ENCODE data around the gene MICU2.

Gene MICU2

GRCh38 chr13:21517576-21517975, 86.4 kb downstream of the MICU2 start:
- Histone ChIP-seq H3K9ac (ENCODE audit: low read depth in 1 of 2, low read length in 2 of 2) (no peak overlapping the region), H3K4me3 (ENCODE audit: low read length in 2 of 2) (no peak overlapping the region), H3K9me3 (ENCODE audit: control insufficient read depth in 2 of 2, low read length in 2 of 2) (no peaks in the 10 kb centered on the region), H3K4me1 (ENCODE audit: control insufficient read depth in 2 of 2, insufficient read depth in 2 of 2, low read length in 2 of 2) (no peaks in the 10 kb centered on the region), H3K27me3 (ENCODE audit: control insufficient read depth in 2 of 2, insufficient read depth in 2 of 2, low read length in 2 of 2) (no peaks in the 10 kb centered on the region), H3K27ac (ENCODE audit: low read depth in 2 of 2, low read length in 2 of 2) (no peak overlapping the region), H3K36me3 (ENCODE audit: control insufficient read depth in 2 of 2, insufficient read depth in 2 of 2, low read length in 2 of 2) (peaks cover 10 to 19% of the 10 kb centered on the region in 2 donors)

GRCh38 chr13:21516805-21517204, 87.2 kb downstream of the MICU2 start:
- peaks cover 9 to 16% of the 10 kb centered on the region in 2 donors for H3K36me3 ChIP-seq (ENCODE audit: control insufficient read depth in 2 of 2, insufficient read depth in 2 of 2, low read length in 2 of 2)
- H3K4me1 ChIP-seq (ENCODE audit: control insufficient read depth in 2 of 2, insufficient read depth in 2 of 2, low read length in 2 of 2): no peaks in the 10 kb centered on the region
- no peak overlapping the region for H3K9ac ChIP-seq (ENCODE audit: low read depth in 1 of 2, low read length in 2 of 2)
- H3K27me3 ChIP-seq (ENCODE audit: control insufficient read depth in 2 of 2, insufficient read depth in 2 of 2, low read length in 2 of 2): no peaks in the 10 kb centered on the region
- H3K27ac ChIP-seq (ENCODE audit: low read depth in 2 of 2, low read length in 2 of 2): no peak overlapping the region
- H3K9me3 ChIP-seq (ENCODE audit: control insufficient read depth in 2 of 2, low read length in 2 of 2): no peaks in the 10 kb centered on the region
- H3K4me3 ChIP-seq (ENCODE audit: low read length in 2 of 2): no peak overlapping the region

- Histone ChIP-seq H3K27me3 (ENCODE audit: control insufficient read depth in 2 of 2, insufficient read depth in 2 of 2, low read length in 2 of 2) (no peaks in the 10 kb centered on the region), H3K27ac (ENCODE audit: low read depth in 2 of 2, low read length in 2 of 2) (no peak overlapping the region), H3K4me1 (ENCODE audit: control insufficient read depth in 2 of 2, insufficient read depth in 2 of 2, low read length in 2 of 2) (no peaks in the 10 kb centered on the region), H3K9ac (ENCODE audit: low read depth in 1 of 2, low read length in 2 of 2) (no peak overlapping the region), H3K9me3 (ENCODE audit: control insufficient read depth in 2 of 2, low read length in 2 of 2) (no peaks in the 10 kb centered on the region), H3K4me3 (ENCODE audit: low read length in 2 of 2) (no peak overlapping the region), H3K36me3 (ENCODE audit: control insufficient read depth in 2 of 2, insufficient read depth in 2 of 2, low read length in 2 of 2) (peaks cover 3 to 25% of the 10 kb centered on the region in 2 donors)
Measured at GRCh38 chr13:21511849-21512248, 92.1 kb downstream of the MICU2 start.

- H3K9ac ChIP-seq (ENCODE audit: low read depth in 1 of 2, low read length in 2 of 2): no peak overlapping the region
- H3K4me1 ChIP-seq (ENCODE audit: control insufficient read depth in 2 of 2, insufficient read depth in 2 of 2, low read length in 2 of 2): no peaks in the 10 kb centered on the region
- H3K4me3 ChIP-seq (ENCODE audit: low read length in 2 of 2): no peak overlapping the region
- no peaks in the 10 kb centered on the region for H3K9me3 ChIP-seq (ENCODE audit: control insufficient read depth in 2 of 2, low read length in 2 of 2)
- no peak overlapping the region for H3K27ac ChIP-seq (ENCODE audit: low read depth in 2 of 2, low read length in 2 of 2)
- H3K27me3 ChIP-seq (ENCODE audit: control insufficient read depth in 2 of 2, insufficient read depth in 2 of 2, low read length in 2 of 2): no peaks in the 10 kb centered on the region
- peaks cover 7 to 14% of the 10 kb centered on the region in 2 donors for H3K36me3 ChIP-seq (ENCODE audit: control insufficient read depth in 2 of 2, insufficient read depth in 2 of 2, low read length in 2 of 2)
Measured at GRCh38 chr13:21504379-21504778, 99.6 kb downstream of the MICU2 start.

- Histone ChIP-seq H3K9ac (ENCODE audit: low read depth in 1 of 2, low read length in 2 of 2) (no peak overlapping the region), H3K27ac (ENCODE audit: low read depth in 2 of 2, low read length in 2 of 2) (no peak overlapping the region), H3K4me1 (ENCODE audit: control insufficient read depth in 2 of 2, insufficient read depth in 2 of 2, low read length in 2 of 2) (no peaks in the 10 kb centered on the region), H3K36me3 (ENCODE audit: control insufficient read depth in 2 of 2, insufficient read depth in 2 of 2, low read length in 2 of 2) (peaks cover 7% of the 10 kb centered on the region in 2 donors), H3K9me3 (ENCODE audit: control insufficient read depth in 2 of 2, low read length in 2 of 2) (no peaks in the 10 kb centered on the region), H3K4me3 (ENCODE audit: low read length in 2 of 2) (no peak overlapping the region), H3K27me3 (ENCODE audit: control insufficient read depth in 2 of 2, insufficient read depth in 2 of 2, low read length in 2 of 2) (no peaks in the 10 kb centered on the region)
Measured at GRCh38 chr13:21501686-21502085, 102.3 kb downstream of the MICU2 start.

GRCh38 chr13:21486322-21486721, 117.6 kb downstream of the MICU2 start:
- H3K27me3 ChIP-seq (ENCODE audit: control insufficient read depth in 2 of 2, insufficient read depth in 2 of 2, low read length in 2 of 2): no peaks in the 10 kb centered on the region
- no peak overlapping the region for H3K9ac ChIP-seq (ENCODE audit: low read depth in 1 of 2, low read length in 2 of 2)
- no peak overlapping the region for H3K27ac ChIP-seq (ENCODE audit: low read depth in 2 of 2, low read length in 2 of 2)
- peaks cover 0 to 7% of the 10 kb centered on the region in 2 donors for H3K36me3 ChIP-seq (ENCODE audit: control insufficient read depth in 2 of 2, insufficient read depth in 2 of 2, low read length in 2 of 2)
- H3K4me3 ChIP-seq (ENCODE audit: low read length in 2 of 2): no peak overlapping the region
- H3K4me1 ChIP-seq (ENCODE audit: control insufficient read depth in 2 of 2, insufficient read depth in 2 of 2, low read length in 2 of 2): no peaks in the 10 kb centered on the region
- H3K9me3 ChIP-seq (ENCODE audit: control insufficient read depth in 2 of 2, low read length in 2 of 2): peaks cover 2 to 4% of the 10 kb centered on the region in 2 donors

GRCh38 chr13:21483748-21484147, 120.2 kb downstream of the MICU2 start:
- Histone ChIP-seq H3K36me3 (ENCODE audit: control insufficient read depth in 2 of 2, insufficient read depth in 2 of 2, low read length in 2 of 2) (no peaks in the 10 kb centered on the region), H3K4me1 (ENCODE audit: control insufficient read depth in 2 of 2, insufficient read depth in 2 of 2, low read length in 2 of 2) (no peaks in the 10 kb centered on the region), H3K27ac (ENCODE audit: low read depth in 2 of 2, low read length in 2 of 2) (no peak overlapping the region), H3K27me3 (ENCODE audit: control insufficient read depth in 2 of 2, insufficient read depth in 2 of 2, low read length in 2 of 2) (no peaks in the 10 kb centered on the region), H3K4me3 (ENCODE audit: low read length in 2 of 2) (no peak overlapping the region), H3K9ac (ENCODE audit: low read depth in 1 of 2, low read length in 2 of 2) (no peak overlapping the region), H3K9me3 (ENCODE audit: control insufficient read depth in 2 of 2, low read length in 2 of 2) (peaks cover 2 to 4% of the 10 kb centered on the region in 2 donors)

- Histone ChIP-seq H3K27me3 (ENCODE audit: control insufficient read depth in 2 of 2, insufficient read depth in 2 of 2, low read length in 2 of 2) (no peaks in the 10 kb centered on the region), H3K9ac (ENCODE audit: low read depth in 1 of 2, low read length in 2 of 2) (no peak overlapping the region), H3K9me3 (ENCODE audit: control insufficient read depth in 2 of 2, low read length in 2 of 2) (no peaks in the 10 kb centered on the region), H3K4me1 (ENCODE audit: control insufficient read depth in 2 of 2, insufficient read depth in 2 of 2, low read length in 2 of 2) (peaks cover 0 to 2% of the 10 kb centered on the region in 2 donors), H3K27ac (ENCODE audit: low read depth in 2 of 2, low read length in 2 of 2) (no peak overlapping the region), H3K4me3 (ENCODE audit: low read length in 2 of 2) (no peak overlapping the region), H3K36me3 (ENCODE audit: control insufficient read depth in 2 of 2, insufficient read depth in 2 of 2, low read length in 2 of 2) (no peaks in the 10 kb centered on the region)
Measured at GRCh38 chr13:21481359-21481758, 122.6 kb downstream of the MICU2 start.

GRCh38 chr13:21478881-21479808, 124.8 kb downstream of the MICU2 start:
- Histone ChIP-seq H3K4me3 (ENCODE audit: low read length in 2 of 2) (peak overlapping the region in 1 of 2 donors; percentile 23), H3K27ac (ENCODE audit: low read depth in 2 of 2, low read length in 2 of 2) (no peak overlapping the region), H3K9me3 (ENCODE audit: control insufficient read depth in 2 of 2, low read length in 2 of 2) (no peaks in the 10 kb centered on the region), H3K27me3 (ENCODE audit: control insufficient read depth in 2 of 2, insufficient read depth in 2 of 2, low read length in 2 of 2) (no peaks in the 10 kb centered on the region), H3K4me1 (ENCODE audit: control insufficient read depth in 2 of 2, insufficient read depth in 2 of 2, low read length in 2 of 2) (peaks cover 0 to 2% of the 10 kb centered on the region in 2 donors), H3K9ac (ENCODE audit: low read depth in 1 of 2, low read length in 2 of 2) (no peak overlapping the region), H3K36me3 (ENCODE audit: control insufficient read depth in 2 of 2, insufficient read depth in 2 of 2, low read length in 2 of 2) (no peaks in the 10 kb centered on the region)

- Histone ChIP-seq H3K4me1 (ENCODE audit: control insufficient read depth in 2 of 2, insufficient read depth in 2 of 2, low read length in 2 of 2) (peaks cover 0 to 2% of the 10 kb centered on the region in 2 donors), H3K27ac (ENCODE audit: low read depth in 2 of 2, low read length in 2 of 2) (no peak overlapping the region), H3K9ac (ENCODE audit: low read depth in 1 of 2, low read length in 2 of 2) (peak overlapping the region; percentile 59 to 72), H3K36me3 (ENCODE audit: control insufficient read depth in 2 of 2, insufficient read depth in 2 of 2, low read length in 2 of 2) (no peaks in the 10 kb centered on the region), H3K4me3 (ENCODE audit: low read length in 2 of 2) (peak overlapping the region; percentile 65 to 79), H3K9me3 (ENCODE audit: control insufficient read depth in 2 of 2, low read length in 2 of 2) (no peaks in the 10 kb centered on the region), H3K27me3 (ENCODE audit: control insufficient read depth in 2 of 2, insufficient read depth in 2 of 2, low read length in 2 of 2) (no peaks in the 10 kb centered on the region)
Measured at GRCh38 chr13:21476893-21477472, 127.0 kb downstream of the MICU2 start.

Measured in mucosa of rectum (tissue), 2 donors.